WTC11 (cell line): ENCODE data around the gene BGN. TPM values are rescaled to one million over a fixed set of nuclear protein-coding genes. Genes with fewer than 3 reads are reported as not detected.

Experiments used
- ATAC-seq: fragments of 200-7000 bp; cut with Tn5 transposase; 2 replicates; pipeline ENCODE4 v1.10.0; 2021; ENCODE audit warnings: mild to moderate bottlenecking, moderate library complexity
- CTCF ChIA-PET: fragments of 300-600 bp; sonication (Branson Sonifier 250); formaldehyde crosslinking; loops from one replicate; lab custom pipeline; 2021; ENCODE audit warnings: antibody characterized with exemption; lab: Charles Lee
- POLR2A ChIA-PET: fragments of 350-600 bp; sonication (Branson Sonifier 250); formaldehyde crosslinking; loops from one replicate; lab custom pipeline; 2021; ENCODE audit warnings: antibody characterized with exemption; lab: Charles Lee
- DNase-seq: peaks from one replicate; pipeline ENCODE4 v3.0.0; 2021; ENCODE audit warnings: low spot score
- H3K27ac Mint-ChIP-seq: 2 replicates; pipeline ENCODE4 v1.8.0; 2021; ENCODE audit warnings: mixed read lengths
- H3K27me3 Mint-ChIP-seq: 2 replicates; pipeline ENCODE4 v1.8.0; 2021; ENCODE audit warnings: low read depth, mild to moderate bottlenecking, moderate library complexity, mixed read lengths
- H3K36me3 Mint-ChIP-seq: 2 replicates; pipeline ENCODE4 v1.8.0; 2021; ENCODE audit warnings: mixed read lengths
- H3K4me1 Mint-ChIP-seq: 2 replicates; pipeline ENCODE4 v1.8.0; 2022; ENCODE audit warnings: mixed read lengths
- H3K4me3 Mint-ChIP-seq: 2 replicates; pipeline ENCODE4 v1.8.0; 2021; ENCODE audit warnings: mild to moderate bottlenecking, moderate library complexity, mixed read lengths
- H3K9me3 Mint-ChIP-seq: 2 replicates; pipeline ENCODE4 v1.8.0; 2021; ENCODE audit warnings: mixed read lengths
- AR ChIP-seq: fragments of 250-450 bp; sonication (Bioruptor Pico); IDR thresholded peaks from 2 replicates; pipeline ENCODE4 v1.9.0; 2021; ENCODE audit warnings: mild to moderate bottlenecking
- EMX1 ChIP-seq: fragments of 250-450 bp; sonication (Bioruptor Pico); IDR thresholded peaks from 2 replicates; pipeline ENCODE4 v1.8.0; 2021; ENCODE audit warnings: mild to moderate bottlenecking
- GRHL2 ChIP-seq: fragments of 250-450 bp; sonication (Bioruptor Pico); IDR thresholded peaks from 2 replicates; pipeline ENCODE4 v1.8.0; 2022; ENCODE audit warnings: mild to moderate bottlenecking, moderate library complexity; ENCODE audit not compliant: insufficient replicate concordance, severe bottlenecking
- IRF2 ChIP-seq: sonication (generic); formaldehyde crosslinking; IDR thresholded peaks from 2 replicates; pipeline ENCODE4 v1.8.0; 2022; ENCODE audit warnings: low read depth, missing genetic modification reagents, borderline replicate concordance
- KAT7 ChIP-seq: sonication (generic); formaldehyde crosslinking; IDR thresholded peaks from 2 replicates; pipeline ENCODE4 v1.8.1; 2023; ENCODE audit warnings: missing genetic modification reagents, mild to moderate bottlenecking, borderline replicate concordance
- MLX ChIP-seq: sonication (generic); formaldehyde crosslinking; IDR thresholded peaks from 2 replicates; pipeline ENCODE4 v1.8.1; 2023; ENCODE audit warnings: mild to moderate bottlenecking, missing genetic modification reagents, moderate library complexity
- MXD4 ChIP-seq: fragments of 250-450 bp; sonication (Bioruptor Pico); IDR thresholded peaks from 2 replicates; pipeline ENCODE4 v1.8.0; 2021; ENCODE audit warnings: mild to moderate bottlenecking, moderate library complexity, borderline replicate concordance
- NFATC4 ChIP-seq: fragments of 250-450 bp; sonication (Bioruptor Pico); IDR thresholded peaks from 2 replicates; pipeline ENCODE4 v1.9.0; 2021; ENCODE audit warnings: mild to moderate bottlenecking
- NFYB ChIP-seq: sonication (generic); formaldehyde crosslinking; conservative IDR thresholded peaks from 2 replicates; pipeline ENCODE4 v1.8.0; 2022; ENCODE audit warnings: low read depth, missing genetic modification reagents
- SMAD4 ChIP-seq: sonication (generic); formaldehyde crosslinking; IDR thresholded peaks from 2 replicates; pipeline ENCODE4 v1.8.0; 2022; ENCODE audit warnings: mild to moderate bottlenecking, missing genetic modification reagents
- ZNF263 ChIP-seq: sonication (generic); formaldehyde crosslinking; IDR thresholded peaks from 2 replicates; pipeline ENCODE4 v1.8.1; 2022; ENCODE audit warnings: low read depth, mild to moderate bottlenecking, moderate library complexity, missing genetic modification reagents
- ZNF317 ChIP-seq: sonication (generic); formaldehyde crosslinking; IDR thresholded peaks from 2 replicates; pipeline ENCODE4 v1.8.1; 2023; ENCODE audit warnings: low read depth, mild to moderate bottlenecking, moderate library complexity, missing genetic modification reagents, borderline replicate concordance
- ZNF396 ChIP-seq: fragments of 250-450 bp; sonication (Bioruptor Pico); IDR thresholded peaks from 2 replicates; pipeline ENCODE4 v1.8.0; 2021; ENCODE audit warnings: mild to moderate bottlenecking, moderate library complexity, borderline replicate concordance
- total RNA-seq: library from RNA; stranded (reverse); gene quantifications from 3 replicates; pipeline ENCODE4 v1.2.3, GENCODE V29; 2021
- TF ChIP-seq, protein P1 (sequence below): fragments of 250-450 bp; sonication (Bioruptor Pico); conservative IDR thresholded peaks from 2 replicates; pipeline ENCODE4 v1.9.0; 2021; ENCODE audit warnings: mild to moderate bottlenecking
- TF ChIP-seq, protein P2 (sequence below): fragments of 200-600 bp; IDR thresholded peaks from 2 replicates; pipeline ENCODE4 v1.8.0; 2022; ENCODE audit warnings: antibody characterized with exemption
- TF ChIP-seq, protein P3 (sequence below): sonication (generic); formaldehyde crosslinking; IDR thresholded peaks from 2 replicates; pipeline ENCODE4 v1.8.1; 2023; ENCODE audit warnings: mild to moderate bottlenecking, moderate library complexity, missing genetic modification reagents
- TF ChIP-seq, protein P4 (sequence below): sonication (generic); formaldehyde crosslinking; IDR thresholded peaks from 2 replicates; pipeline ENCODE4 v1.8.1; 2022; ENCODE audit warnings: low read depth, mild to moderate bottlenecking, moderate library complexity, missing genetic modification reagents, borderline replicate concordance
- TF ChIP-seq, protein P5 (sequence below): fragments of 250-450 bp; sonication (Bioruptor Pico); IDR thresholded peaks from 2 replicates; pipeline ENCODE4 v1.9.0; 2021; ENCODE audit warnings: moderate library complexity, mild to moderate bottlenecking, inconsistent platforms, borderline replicate concordance

BGN gene
- total RNA-seq, 1 experiment from 2014 or later: 1.8 TPM

- TF ChIP-seq AR (CRISPR knock-in tag) (no peak), IRF2 (CRISPR knock-in tag) (no peak), ZNF263 (CRISPR knock-in tag) (no peak), SMAD4 (CRISPR knock-in tag) (no peak)
- TF ChIP-seq, protein P1, sequence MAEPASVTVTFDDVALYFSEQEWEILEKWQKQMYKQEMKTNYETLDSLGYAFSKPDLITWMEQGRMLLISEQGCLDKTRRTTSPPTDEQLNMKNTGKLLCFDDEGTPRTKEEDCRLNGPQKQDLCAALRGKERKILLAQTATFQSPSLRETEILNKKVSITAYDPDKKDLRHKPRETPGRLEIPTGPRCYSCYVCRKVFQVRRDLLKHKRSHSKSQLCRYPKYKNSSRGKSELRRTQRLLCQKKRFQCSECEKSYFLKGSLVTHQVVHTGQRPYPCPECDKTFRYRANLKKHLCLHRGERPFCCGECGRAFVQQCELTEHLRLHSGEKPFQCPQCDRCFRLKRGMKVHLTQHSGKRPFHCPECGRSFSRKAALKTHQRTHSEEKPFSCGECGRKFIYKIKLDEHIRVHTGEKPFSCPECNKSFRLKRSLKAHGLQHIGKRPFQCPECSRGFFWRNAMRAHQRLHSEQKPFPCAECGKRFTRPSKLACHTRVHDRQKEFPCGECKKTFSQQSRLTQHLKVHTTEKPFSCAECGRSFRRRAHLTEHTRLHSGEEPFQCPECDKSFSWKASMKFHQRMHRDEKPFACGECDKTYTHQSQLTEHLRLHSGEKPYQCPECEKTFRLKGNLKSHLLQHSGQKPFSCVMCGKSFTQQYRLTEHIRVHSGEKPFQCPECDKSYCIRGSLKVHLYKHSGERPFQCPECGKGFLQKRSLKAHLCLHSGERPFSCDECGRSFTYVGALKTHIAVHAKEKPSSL (CRISPR knock-in tag): no peak
These were observed 12.3 kb upstream of the BGN start (continued) for GRCh38 chrX:153482376-153483015.

- TF ChIP-seq ZNF396 (CRISPR knock-in tag) (no peak), SMAD4 (CRISPR knock-in tag) (no peak), MLX (no peak)
These were observed 9.2 kb upstream of the BGN start for GRCh38 chrX:153485396-153486080.

GRCh38 chrX:153486171-153486570 lies 8.6 kb upstream of the BGN start:
- Mint-ChIP-seq H3K4me3 (no peak overlapping the region), H3K9me3 (no peaks in the 10 kb centered on the region), H3K4me1 (no peaks in the 10 kb centered on the region), H3K27me3 (no peaks in the 10 kb centered on the region; the same call in 1 of the 2 replicates), H3K27ac (no peak overlapping the region), H3K36me3 (no peaks in the 10 kb centered on the region)
- ChIA-PET POLR2A (no interaction called here), CTCF (interaction anchor here (1.5 kb wide), 1 partner anchor 15 kb away, joined by 8 read pairs; the partner anchor contains the start of gene HAUS7)
- DNase-seq (no peak), ATAC-seq (no peak)
- TF ChIP-seq KAT7 (CRISPR knock-in tag): no peak
- TF ChIP-seq, protein P2, sequence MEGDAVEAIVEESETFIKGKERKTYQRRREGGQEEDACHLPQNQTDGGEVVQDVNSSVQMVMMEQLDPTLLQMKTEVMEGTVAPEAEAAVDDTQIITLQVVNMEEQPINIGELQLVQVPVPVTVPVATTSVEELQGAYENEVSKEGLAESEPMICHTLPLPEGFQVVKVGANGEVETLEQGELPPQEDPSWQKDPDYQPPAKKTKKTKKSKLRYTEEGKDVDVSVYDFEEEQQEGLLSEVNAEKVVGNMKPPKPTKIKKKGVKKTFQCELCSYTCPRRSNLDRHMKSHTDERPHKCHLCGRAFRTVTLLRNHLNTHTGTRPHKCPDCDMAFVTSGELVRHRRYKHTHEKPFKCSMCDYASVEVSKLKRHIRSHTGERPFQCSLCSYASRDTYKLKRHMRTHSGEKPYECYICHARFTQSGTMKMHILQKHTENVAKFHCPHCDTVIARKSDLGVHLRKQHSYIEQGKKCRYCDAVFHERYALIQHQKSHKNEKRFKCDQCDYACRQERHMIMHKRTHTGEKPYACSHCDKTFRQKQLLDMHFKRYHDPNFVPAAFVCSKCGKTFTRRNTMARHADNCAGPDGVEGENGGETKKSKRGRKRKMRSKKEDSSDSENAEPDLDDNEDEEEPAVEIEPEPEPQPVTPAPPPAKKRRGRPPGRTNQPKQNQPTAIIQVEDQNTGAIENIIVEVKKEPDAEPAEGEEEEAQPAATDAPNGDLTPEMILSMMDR: no peak
- TF ChIP-seq, protein P3, sequence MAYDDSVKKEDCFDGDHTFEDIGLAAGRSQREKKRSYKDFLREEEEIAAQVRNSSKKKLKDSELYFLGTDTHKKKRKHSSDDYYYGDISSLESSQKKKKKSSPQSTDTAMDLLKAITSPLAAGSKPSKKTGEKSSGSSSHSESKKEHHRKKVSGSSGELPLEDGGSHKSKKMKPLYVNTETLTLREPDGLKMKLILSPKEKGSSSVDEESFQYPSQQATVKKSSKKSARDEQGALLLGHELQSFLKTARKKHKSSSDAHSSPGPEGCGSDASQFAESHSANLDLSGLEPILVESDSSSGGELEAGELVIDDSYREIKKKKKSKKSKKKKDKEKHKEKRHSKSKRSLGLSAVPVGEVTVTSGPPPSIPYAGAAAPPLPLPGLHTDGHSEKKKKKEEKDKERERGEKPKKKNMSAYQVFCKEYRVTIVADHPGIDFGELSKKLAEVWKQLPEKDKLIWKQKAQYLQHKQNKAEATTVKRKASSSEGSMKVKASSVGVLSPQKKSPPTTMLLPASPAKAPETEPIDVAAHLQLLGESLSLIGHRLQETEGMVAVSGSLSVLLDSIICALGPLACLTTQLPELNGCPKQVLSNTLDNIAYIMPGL (CRISPR knock-in tag): no peak
- TF ChIP-seq, protein P4, sequence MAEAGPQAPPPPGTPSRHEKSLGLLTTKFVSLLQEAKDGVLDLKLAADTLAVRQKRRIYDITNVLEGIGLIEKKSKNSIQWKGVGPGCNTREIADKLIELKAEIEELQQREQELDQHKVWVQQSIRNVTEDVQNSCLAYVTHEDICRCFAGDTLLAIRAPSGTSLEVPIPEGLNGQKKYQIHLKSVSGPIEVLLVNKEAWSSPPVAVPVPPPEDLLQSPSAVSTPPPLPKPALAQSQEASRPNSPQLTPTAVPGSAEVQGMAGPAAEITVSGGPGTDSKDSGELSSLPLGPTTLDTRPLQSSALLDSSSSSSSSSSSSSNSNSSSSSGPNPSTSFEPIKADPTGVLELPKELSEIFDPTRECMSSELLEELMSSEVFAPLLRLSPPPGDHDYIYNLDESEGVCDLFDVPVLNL: no peak
- no peak for TF ChIP-seq ZNF317 (CRISPR knock-in tag)
- TF ChIP-seq MLX: no peak
- no peak for TF ChIP-seq EMX1
- TF ChIP-seq MXD4 (CRISPR knock-in tag): no peak
- TF ChIP-seq GRHL2: no peak
- TF ChIP-seq NFYB (CRISPR knock-in tag): no peak
- no peak for TF ChIP-seq NFATC4 (CRISPR knock-in tag)
- TF ChIP-seq, protein P5, sequence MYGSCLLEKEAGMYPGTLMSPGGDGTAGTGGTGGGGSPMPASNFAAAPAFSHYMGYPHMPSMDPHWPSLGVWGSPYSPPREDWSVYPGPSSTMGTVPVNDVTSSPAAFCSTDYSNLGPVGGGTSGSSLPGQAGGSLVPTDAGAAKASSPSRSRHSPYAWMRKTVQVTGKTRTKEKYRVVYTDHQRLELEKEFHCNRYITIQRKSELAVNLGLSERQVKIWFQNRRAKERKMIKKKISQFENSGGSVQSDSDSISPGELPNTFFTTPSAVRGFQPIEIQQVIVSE: no peak

More at GRCh38 chrX:153485396-153486080, 9.2 kb upstream of the BGN start:
- Mint-ChIP-seq H3K4me3 (no peak overlapping the region), H3K4me1 (no peaks in the 10 kb centered on the region), H3K36me3 (no peaks in the 10 kb centered on the region), H3K27me3 (no peaks in the 10 kb centered on the region; the same call in 1 of the 2 replicates), H3K27ac (no peak overlapping the region), H3K9me3 (no peaks in the 10 kb centered on the region)
- ChIA-PET POLR2A (no interaction called here), CTCF (interaction anchor here (1.5 kb wide), 1 partner anchor 15 kb away, joined by 8 read pairs; the partner anchor contains the start of gene HAUS7)
- no peak for ATAC-seq
- DNase-seq: no peak
